Adipose tissue (tissue), 3 donors: ENCODE measurements around the gene LRRC25. TPM values are rescaled to one million over a fixed set of nuclear protein-coding genes. Genes with fewer than 3 reads are reported as not detected.

Experiments
- polyA plus RNA-seq, 3 donors: library from polyadenylated mRNA; stranded (reverse); fragments of 200-250 nt; gene quantifications; one replicate each; pipeline ENCODE4 v1.2.3, GENCODE V29; 2013
- donor health status: healthy with polysubstance abuse.
- donor health status: Bipolar disorder and iron deficiency.
- donor health status: healthy.

LRRC25 gene
- polyA plus RNA-seq, 3 donors, result 1.6 to 9.8 (median 7.1) TPM

Other genes with a start within 250 kb of the LRRC25 start
- gene PIK3R2, start 244.5 kb downstream of the LRRC25 start, polyA plus RNA-seq, result 1 to 10 TPM; 1.4 to 5.2 (median 1.6) TPM
- gene IFI30, start 223.8 kb downstream of the LRRC25 start, polyA plus RNA-seq, result 100 to 1,000 TPM in 1 of 3 donors, 10 to 100 TPM in 2; 30.8 to 205 (median 70.3) TPM
- gene MPV17L2, start 204.4 kb downstream of the LRRC25 start, polyA plus RNA-seq, result 10 to 100 TPM in 2 of 3 donors, 1 to 10 TPM in 1; 8.0 to 14.6 (median 10.6) TPM
- 1 to 10 TPM in 2 of 3 donors, under 1 TPM in 1; 1.00 to 5.2 (median 1.5) TPM for gene RAB3A, start 193.6 kb downstream of the LRRC25 start, polyA plus RNA-seq
- gene PDE4C, start 171.2 kb downstream of the LRRC25 start, polyA plus RNA-seq, result 1 to 10 TPM in 1 of 3 donors, under 1 TPM in 2; 0.20 to 4.0 (median 0.22) TPM
- 10 to 100 TPM in 1 of 3 donors, 1 to 10 TPM in 2; 1.3 to 11.2 (median 1.7) TPM for gene IQCN, start 123.2 kb downstream of the LRRC25 start, polyA plus RNA-seq
- 100 to 1,000 TPM; 165 to 392 (median 214) TPM for gene JUND, start 116.0 kb downstream of the LRRC25 start, polyA plus RNA-seq
- gene LSM4, start 74.5 kb downstream of the LRRC25 start, polyA plus RNA-seq, result 100 to 1,000 TPM in 2 of 3 donors, 10 to 100 TPM in 1; 46.3 to 118 (median 100) TPM
- gene PGPEP1, start 57.0 kb downstream of the LRRC25 start, polyA plus RNA-seq, result 10 to 100 TPM in 2 of 3 donors, 1 to 10 TPM in 1; 9.1 to 17.2 (median 14.5) TPM
- gene GDF15, start 11.5 kb downstream of the LRRC25 start, polyA plus RNA-seq, result 100 to 1,000 TPM in 1 of 3 donors, 1 to 10 TPM in 2; 1.8 to 107 (median 3.5) TPM
- gene SSBP4, start 21.8 kb upstream of the LRRC25 start, polyA plus RNA-seq, result 10 to 100 TPM; 28.1 to 83.2 (median 72.5) TPM
- 10 to 100 TPM; 18.3 to 55.6 (median 24.3) TPM for gene ISYNA1, start 40.5 kb upstream of the LRRC25 start, polyA plus RNA-seq
- 10 to 100 TPM in 1 of 3 donors, 1 to 10 TPM in 2; 6.5 to 25.9 (median 9.2) TPM for gene ELL, start 124.4 kb upstream of the LRRC25 start, polyA plus RNA-seq
- gene FKBP8, start 146.0 kb upstream of the LRRC25 start, polyA plus RNA-seq, result 100 to 1,000 TPM in 2 of 3 donors, 10 to 100 TPM in 1; 90.8 to 352 (median 221) TPM
- gene KXD1, start 160.2 kb upstream of the LRRC25 start, polyA plus RNA-seq, result 10 to 100 TPM; 63.6 to 92.0 (median 82.6) TPM
- gene UBA52, start 174.2 kb upstream of the LRRC25 start, polyA plus RNA-seq, result 1,000 to 10,000 TPM in 2 of 3 donors, 100 to 1,000 TPM in 1; 844 to 1,559 (median 1,492) TPM
- gene REX1BD, start 191.2 kb upstream of the LRRC25 start, polyA plus RNA-seq, result 100 to 1,000 TPM in 1 of 3 donors, 10 to 100 TPM in 2; 70.9 to 101 (median 76.0) TPM
- 10 to 100 TPM in 2 of 3 donors, 1 to 10 TPM in 1; 7.0 to 57.6 (median 10.1) TPM for gene CRLF1, start 209.2 kb upstream of the LRRC25 start, polyA plus RNA-seq
- gene TMEM59L, start 215.2 kb upstream of the LRRC25 start, polyA plus RNA-seq, result 1 to 10 TPM in 2 of 3 donors, under 1 TPM in 1; 0.61 to 3.3 (median 2.0) TPM
- gene KLHL26, start 239.4 kb upstream of the LRRC25 start, polyA plus RNA-seq, result 1 to 10 TPM; 4.8 to 7.9 (median 6.6) TPM